ENCODE data around the gene SACS.

The SACS gene, protein sequence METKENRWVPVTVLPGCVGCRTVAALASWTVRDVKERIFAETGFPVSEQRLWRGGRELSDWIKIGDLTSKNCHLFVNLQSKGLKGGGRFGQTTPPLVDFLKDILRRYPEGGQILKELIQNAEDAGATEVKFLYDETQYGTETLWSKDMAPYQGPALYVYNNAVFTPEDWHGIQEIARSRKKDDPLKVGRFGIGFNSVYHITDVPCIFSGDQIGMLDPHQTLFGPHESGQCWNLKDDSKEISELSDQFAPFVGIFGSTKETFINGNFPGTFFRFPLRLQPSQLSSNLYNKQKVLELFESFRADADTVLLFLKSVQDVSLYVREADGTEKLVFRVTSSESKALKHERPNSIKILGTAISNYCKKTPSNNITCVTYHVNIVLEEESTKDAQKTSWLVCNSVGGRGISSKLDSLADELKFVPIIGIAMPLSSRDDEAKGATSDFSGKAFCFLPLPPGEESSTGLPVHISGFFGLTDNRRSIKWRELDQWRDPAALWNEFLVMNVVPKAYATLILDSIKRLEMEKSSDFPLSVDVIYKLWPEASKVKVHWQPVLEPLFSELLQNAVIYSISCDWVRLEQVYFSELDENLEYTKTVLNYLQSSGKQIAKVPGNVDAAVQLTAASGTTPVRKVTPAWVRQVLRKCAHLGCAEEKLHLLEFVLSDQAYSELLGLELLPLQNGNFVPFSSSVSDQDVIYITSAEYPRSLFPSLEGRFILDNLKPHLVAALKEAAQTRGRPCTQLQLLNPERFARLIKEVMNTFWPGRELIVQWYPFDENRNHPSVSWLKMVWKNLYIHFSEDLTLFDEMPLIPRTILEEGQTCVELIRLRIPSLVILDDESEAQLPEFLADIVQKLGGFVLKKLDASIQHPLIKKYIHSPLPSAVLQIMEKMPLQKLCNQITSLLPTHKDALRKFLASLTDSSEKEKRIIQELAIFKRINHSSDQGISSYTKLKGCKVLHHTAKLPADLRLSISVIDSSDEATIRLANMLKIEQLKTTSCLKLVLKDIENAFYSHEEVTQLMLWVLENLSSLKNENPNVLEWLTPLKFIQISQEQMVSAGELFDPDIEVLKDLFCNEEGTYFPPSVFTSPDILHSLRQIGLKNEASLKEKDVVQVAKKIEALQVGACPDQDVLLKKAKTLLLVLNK (N-terminal part only)

DNA sequence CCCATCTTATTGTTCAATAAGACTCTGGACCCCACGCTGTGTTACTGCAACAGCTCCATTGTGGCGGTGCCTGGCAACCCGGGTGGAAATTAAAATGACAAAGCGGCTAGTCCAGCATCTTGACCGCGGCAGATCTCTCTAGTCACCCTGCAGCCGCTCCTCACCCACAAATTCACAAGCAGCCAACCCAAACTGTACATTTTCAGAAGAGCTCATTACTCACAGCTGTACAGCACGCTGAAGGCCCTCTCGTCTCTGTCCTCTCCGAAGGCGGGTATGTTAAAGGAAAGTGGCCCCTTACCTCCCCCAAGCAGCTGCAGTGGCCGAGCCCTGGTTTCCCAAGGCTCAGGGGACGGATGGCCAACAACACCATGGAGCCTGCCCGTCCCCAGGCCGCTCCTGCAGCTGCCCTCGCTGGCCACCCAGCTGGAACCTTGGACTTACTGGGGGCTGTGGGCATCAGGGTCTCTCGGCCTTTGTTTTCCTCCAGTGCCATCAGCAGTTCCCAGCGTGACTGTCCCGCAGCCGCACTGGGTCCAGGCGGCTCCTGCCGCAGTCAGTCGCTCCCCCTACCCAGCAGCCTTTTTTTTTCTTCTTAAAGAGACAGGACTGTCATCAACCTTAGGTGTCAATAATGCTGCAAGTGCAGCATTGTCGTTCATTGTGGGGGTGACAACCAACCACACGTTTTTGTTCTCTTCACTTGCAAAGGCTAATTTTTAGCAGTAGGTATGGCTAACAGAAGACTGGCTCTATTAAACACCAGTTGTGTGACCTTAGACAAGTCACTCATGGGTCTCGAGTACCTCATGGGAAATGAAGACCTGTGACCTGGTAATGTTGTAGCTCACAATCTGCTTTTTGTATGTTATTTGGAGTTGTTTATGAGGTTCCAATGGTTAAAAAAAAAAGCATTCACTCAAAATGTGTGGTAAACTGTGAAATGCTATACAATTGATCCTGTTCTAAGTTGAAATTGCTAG, at the start of gene SACS:
SACS (minus strand) TSS at position 532 of the 983 bp plus-strand sequence. CDS start 22,463 bp downstream, outside the sequence.
- no peak for DNase-seq (ENCODE audit: low spot score)

DNA sequence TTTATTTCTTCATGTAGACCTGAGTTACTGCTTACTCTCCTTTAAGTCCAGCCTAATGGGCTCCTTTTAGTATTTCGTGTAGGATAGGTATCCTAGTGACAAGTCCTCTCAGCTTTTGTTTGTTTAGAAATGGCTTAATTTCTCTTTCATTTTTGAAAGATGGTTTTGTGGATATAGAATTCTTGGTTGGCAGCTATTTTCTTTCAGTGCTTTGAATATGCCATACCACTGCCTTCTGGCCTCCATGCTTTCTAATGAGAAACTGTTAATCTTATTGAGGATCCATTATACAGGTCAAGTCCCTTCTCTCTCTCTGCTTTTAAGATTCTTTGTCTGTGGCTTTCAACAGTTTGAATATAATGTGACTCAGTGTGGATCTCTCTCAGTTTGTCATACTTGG, 46.8 kb upstream of the SACS start:
- DNase-seq (ENCODE audit: low spot score) = no peak

DNA sequence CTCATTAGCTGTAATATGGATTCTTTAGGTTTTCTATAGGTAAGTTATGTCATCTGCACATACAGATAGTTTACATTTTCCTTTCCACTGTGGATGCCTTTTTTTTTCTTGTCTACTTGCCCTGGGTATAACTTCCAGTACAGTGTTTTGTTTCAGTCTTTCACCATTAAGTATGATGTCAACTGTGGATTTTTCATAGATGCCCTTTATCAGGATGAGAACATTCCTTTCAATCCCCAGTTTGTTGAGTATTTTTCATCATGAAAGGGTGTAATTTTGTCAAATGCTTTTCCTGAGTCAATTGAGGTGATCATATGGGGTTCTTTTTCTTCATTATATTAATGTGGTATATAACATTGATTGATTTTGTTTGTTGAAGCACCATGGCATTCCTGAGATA, 43.6 kb upstream of the SACS start:
- no peak for DNase-seq (ENCODE audit: low spot score)

DNA sequence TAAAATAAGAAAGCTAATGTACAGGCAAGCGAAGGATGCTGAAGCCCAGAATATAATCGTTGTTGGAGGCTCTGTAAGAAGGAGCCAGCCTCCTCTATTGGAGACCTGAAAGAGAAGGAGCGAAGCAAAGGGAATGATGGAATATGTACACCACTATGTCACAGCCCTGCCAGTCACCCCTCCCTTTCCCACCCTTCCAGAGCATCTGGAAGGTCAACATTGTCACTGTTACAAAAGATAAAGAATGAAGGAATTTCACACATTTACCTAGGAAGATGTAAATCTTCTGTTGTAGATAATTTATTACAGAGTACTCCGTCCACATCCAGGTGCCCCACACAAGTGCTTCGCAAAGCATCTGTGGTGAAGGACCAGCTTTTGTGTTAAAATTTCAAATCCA, 39.7 kb upstream of the SACS start:
- DNase-seq (ENCODE audit: low spot score) = no peak

DNA sequence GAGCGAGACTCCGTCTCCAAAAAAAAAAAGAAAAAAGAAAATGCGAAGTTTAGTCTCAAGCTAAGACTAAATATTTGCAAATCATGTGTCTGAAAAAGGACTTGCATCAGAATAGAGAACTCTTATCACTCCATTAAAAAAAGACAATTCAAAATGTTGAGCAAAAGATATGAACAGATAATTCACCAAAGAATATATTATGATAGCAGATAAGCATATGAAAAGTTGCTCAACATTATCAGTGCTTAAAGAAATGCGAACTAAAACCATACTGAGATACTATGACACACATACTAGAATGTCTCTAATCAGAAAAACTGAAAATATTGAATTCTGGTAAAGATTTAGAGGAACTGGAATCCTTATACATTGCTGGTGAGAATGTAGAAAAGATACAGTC, 38.7 kb upstream of the SACS start:
- no peak for DNase-seq (ENCODE audit: low spot score)

DNA sequence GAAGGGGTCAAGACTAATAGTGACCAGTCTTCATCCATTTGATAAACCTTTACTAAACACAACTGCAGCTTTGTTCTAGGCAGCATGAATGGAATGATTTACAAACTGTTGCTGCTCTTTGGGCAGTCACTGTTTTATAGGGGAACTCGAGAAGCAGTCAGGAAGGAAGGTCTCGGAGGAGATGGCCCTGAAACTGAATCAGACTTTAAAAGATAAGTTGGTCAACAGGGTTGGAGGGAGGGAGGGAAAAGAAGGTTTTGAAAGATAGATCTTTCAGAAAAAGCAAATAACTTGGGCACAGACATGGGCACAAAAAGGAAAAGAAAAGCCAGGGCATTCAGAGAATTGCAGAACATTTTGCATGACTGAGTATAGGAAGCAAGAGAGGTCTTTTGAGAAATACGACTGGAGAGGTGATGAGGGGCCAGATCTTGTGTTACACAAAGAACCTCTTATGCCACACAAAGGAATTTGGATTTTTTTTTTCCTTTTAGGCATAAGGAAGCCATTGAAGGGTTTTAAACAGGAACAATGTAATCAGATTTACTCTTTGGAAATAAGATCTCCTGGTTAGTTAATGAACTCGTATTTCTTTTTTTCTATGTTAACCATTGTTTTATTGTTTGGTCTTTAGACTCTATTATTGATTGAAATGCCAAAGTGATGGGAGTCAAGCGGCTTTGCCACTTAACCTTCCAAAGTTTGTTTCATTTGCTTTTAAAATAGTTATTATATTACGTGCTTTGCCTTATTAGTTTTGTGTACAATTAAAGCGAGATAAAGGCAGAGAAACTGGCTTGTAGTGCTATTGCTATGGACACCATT, 37.5 kb upstream of the SACS start:
- no peak for DNase-seq (ENCODE audit: low spot score)

DNA sequence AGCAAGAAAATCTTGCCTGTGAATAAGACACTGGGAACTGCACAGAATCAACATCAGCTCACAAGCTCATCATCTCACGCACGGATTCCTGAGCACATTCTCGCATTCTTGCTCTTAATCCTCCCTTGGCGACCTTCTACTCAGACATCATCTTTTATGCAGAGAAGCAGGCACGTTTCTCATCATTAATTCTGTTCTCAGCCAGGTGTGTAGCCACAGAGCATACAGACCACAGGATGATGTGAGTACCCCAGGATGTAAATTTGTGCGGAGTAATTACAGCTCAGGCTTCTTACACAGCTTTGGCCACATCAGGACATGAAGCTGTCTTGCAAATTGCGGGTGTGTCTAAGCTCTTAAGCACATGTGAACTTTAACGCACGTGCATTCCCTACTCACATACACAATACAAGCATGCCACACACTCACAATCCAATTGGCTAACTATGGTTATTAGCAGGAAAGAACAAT, 36.5 kb upstream of the SACS start:
- no peak for DNase-seq (ENCODE audit: low spot score)

DNA sequence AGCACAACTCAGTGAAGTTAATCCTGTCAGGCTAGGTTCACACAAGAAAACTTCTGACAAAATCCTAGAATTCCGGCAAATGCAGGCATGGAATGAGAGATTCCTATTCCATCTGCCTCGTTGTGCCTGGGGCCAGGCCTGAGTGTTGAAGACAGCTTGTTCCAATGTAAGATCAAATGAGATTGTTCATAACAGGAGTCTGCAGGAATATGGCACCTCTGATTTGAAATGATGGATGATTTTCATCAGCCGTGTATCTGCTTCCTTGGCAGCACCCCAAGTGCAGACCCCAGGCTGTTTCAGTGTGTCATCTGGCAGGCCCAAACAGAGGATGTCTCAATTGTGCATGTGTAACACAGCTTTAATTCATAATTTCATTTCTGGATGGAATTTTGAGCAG, 35.3 kb upstream of the SACS start:
- DNase-seq (ENCODE audit: low spot score) = no peak

DNA sequence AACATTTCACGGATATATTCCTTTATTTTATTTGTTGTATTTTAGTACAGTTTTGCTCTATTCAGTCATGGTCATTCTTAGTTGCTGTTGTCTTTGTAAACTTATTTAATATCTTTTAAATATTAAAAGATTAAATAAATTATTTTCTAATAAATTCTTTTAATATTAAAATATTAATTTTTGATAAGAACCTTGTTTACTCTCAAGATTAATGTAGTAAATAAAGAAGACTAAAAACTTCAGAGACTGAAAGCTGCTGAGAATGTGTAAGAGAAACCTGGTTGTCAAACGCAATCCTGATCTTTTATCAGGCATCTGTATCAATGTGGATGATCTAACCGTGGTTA, 34.4 kb upstream of the SACS start:
- DNase-seq (ENCODE audit: low spot score) = no peak

DNA sequence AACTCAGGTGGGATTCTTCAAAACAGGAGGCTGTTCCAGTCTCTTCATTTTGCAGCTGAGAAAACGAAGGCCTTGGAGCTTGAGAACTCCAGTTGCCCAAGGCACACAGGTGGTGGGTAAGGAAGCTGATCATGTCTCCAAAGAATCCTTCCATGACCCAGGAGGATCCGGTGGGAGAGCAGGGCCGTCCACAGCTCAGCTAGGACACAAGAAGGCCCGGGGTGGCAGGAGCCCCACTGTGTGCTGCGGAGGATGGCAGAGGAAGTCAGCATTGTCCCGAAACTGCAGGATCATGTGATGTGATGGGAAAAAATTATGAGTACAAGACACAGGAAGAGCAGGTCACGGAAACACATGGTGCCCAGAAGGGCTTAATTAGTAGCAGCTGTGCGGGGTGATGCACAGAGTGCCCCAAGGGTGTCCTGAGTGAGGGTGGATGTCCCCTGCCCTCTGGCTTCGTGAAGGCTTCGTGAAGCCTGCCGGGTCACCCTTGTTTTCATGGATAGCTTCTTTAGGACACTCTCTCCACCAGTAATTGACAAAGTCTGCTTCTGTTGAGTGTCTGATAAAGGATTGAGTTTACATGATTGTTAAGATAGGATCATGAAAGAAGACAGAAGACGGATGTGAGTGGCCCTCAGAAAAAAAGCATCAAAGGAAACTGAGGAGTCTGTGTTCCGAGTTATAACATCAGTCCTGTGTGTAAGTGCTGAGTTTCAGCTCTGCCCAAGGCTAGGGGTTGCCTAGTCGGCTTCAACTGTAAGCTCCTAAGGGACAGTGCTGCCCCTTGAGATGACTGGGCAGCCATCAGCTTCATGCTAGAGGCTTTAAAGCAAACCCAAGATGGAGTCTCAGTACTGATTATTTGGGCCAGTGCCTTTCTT, 33.8 kb upstream of the SACS start:
- DNase-seq (ENCODE audit: low spot score) = no peak

DNA sequence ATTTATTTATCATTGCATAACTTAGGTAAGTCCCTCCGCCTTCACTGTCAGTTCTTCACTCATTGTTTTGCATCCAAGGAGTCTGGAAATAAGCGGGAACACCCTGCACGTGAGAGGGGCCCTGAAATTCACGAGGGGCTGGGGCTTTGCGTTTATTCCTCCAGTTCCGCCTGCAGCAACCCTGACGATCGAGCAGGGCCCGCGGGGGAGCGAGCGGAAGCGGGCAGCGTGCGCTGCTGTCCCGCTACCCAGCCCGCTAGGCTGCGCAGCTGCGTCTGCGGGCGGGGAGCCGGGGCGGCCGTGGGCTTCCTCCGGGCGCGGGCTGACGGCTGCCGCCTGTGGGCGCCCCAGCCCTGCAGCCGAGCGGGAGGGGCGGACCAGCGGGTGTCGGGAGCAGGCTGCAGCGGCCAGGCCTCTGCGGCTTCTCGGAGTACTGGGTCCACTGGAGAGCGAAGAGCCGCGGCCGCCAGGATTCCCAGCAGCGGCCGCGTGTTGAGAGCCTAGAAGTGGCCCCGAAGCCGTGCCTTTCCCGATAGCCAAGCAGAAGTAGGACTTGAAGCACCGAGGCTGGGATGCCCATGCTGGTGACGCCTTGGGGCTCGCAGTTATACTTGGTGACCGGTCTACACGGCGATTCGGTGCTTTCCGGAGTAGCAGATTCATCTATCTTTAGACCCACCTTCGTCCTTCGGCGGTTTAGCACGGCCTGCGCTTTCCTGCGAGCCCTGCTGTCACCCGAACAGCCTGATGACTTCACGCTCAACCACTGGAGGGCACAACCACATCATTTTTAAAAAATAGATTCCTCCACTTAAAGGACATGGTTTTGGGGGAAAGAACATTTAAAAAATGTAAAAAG, 32.9 kb upstream of the SACS start:
- DNase-seq (ENCODE audit: low spot score) = peak; percentile 59

DNA sequence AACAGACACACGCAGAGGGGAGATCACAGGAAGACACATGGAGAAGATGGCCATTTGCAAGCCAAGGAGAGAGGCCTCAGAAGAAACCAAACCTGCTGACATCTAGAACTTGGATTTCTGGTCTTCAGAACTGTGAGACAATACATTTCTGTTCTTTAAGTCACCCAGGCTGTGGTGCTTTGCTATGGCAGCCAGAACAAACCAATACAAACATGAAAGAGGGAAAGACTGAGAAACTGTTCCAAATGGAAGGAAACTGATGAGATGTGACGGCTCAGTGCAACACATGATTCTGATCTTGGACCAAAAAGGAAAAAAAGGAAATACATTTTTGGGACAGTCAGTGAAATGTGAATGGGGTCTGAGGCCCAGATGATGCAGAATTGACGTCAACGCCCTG, 30.2 kb upstream of the SACS start:
- no peak for DNase-seq (ENCODE audit: low spot score)

DNA sequence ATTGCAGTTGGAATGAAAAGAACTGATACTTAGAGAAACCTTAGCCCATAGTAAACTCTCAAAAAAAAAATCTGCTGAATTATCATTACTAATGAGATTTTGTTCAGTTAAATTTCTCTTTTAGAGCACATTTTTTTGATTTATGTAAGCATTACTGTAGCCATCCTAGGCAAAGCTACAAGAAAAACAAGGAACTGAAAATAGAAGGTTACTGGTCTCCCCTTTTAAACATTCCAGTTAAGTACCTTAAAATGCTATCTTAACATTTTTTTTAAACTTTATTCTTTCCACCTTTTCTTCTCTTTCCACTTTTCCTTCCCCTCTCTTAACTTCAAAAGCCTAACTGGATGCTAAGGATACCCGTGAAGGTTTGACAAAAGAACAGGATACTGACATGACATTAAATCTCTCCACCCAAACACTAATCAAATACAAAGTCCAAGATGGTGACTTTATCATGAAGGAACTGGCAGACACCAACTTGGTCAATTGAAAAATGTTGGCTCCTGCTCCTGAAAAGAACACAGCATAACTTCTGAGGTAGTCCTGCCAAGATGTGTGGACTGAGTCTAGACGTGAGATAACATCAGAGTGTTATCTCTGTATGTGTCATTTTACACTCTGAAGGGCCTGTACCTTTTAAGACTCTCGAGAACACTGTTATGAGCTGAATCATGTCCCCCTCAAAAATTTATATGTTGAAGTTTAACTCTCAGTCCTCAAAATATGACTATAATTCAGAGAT, 29.5 kb upstream of the SACS start:
- no peak for DNase-seq (ENCODE audit: low spot score)

DNA sequence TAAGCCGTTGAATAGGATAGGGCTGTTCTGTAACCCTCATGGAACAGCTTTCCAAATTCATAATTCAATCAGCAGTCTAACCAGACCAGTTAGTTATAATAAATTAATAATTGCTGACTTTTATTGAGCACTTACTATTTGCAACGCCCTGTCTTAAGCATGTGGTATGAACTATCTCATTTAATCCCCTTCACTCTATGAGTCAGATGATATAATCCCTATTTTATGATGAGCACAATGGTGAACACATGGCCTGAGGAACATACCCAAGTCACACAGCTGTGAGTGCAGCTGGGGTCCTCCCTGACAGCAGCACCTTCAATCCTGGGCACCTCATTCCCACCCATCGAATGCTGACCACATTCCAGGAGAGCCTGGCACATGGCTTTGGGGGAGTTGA, 28.0 kb upstream of the SACS start:
- no peak for DNase-seq (ENCODE audit: low spot score)

DNA sequence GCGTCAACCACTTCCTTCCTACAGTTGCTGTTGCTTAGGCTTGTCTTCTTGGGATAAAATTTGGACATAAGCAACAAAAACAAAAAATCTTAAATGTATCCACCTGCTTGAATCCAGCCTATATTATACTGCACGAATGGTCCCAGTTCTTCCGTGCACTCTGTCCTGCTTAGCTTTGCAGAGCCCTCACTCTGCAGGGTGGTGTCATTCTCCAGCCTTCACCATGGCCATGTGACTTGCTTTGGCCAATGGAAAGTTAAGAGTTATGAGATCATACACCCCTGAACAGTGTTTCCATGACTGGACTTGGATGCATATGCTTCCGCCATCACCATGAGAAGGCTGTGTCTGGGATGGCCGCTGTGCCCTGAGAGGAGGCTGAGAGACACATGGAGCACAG, 27.4 kb upstream of the SACS start:
- DNase-seq (ENCODE audit: low spot score) = no peak

DNA sequence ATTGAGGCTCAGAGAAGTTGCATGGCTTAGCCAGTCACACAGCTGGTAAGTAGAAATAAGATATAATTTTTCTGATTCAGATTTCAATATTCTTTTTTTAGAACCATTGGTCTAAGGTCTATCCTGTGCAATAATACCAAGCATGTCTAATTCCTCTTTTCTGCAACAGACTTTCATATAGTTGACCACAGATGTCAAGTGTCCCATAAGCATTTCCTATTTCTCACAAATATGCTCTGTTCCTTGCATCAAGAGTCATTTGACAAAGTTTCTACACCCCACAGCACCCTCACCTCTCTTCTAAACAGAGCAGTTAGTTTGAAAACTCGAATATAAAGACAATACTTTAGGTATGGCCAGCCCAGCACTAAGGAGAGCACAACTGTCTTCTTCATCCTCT, 26.8 kb upstream of the SACS start:
- no peak for DNase-seq (ENCODE audit: low spot score)

DNA sequence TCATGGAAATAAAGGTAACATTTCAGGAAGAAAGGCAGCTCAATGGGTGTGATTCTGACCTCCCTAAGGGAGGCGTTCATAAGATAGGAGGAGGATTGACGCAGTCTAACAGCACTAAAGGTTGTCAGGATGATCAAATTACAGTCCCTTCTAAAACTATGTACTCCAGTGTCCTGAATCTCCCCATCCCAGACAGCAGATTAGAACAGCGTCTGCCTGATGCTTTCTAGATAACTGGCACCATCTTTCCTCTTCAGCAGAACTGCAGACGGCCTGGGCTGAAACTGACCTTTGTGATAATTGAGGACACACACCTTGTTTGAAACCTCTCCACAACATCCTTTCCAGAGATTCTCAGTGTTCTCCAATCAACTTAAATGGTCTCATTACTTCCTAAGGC, 25.5 kb upstream of the SACS start:
- no peak for DNase-seq (ENCODE audit: low spot score)
